IPS-NIHi7 (cell line): ENCODE data around the gene MAD1L1.
"Not testable (repeated sequence)": the region's sequence is repeated elsewhere in the genome, so short reads cannot be mapped to it uniquely, and the experiment has no call there.

Experiments used
- DNase-seq: peaks from one replicate; pipeline ENCODE4 v3.0.0; 2012; ENCODE audit warnings: mixed read lengths; ENCODE audit errors: extremely low spot score

MAD1L1 gene

GRCh38 chr7:2003931-2004812, 228.6 kb downstream of the MAD1L1 start:
- DNase-seq: no peak

GRCh38 chr7:2003451-2003930, 229.3 kb downstream of the MAD1L1 start:
- DNase-seq: no peak

GRCh38 chr7:2002561-2003450, 229.9 kb downstream of the MAD1L1 start:
- no peak for DNase-seq

GRCh38 chr7:2001601-2002442, 230.9 kb downstream of the MAD1L1 start:
- no peak for DNase-seq

GRCh38 chr7:2000746-2001321, 231.9 kb downstream of the MAD1L1 start:
- no peak for DNase-seq

- DNase-seq: no peak
Observed at GRCh38 chr7:2000153-2000687, 232.5 kb downstream of the MAD1L1 start.

GRCh38 chr7:1999278-1999984, 233.3 kb downstream of the MAD1L1 start:
- no peak for DNase-seq

- DNase-seq: no peak
Observed at GRCh38 chr7:1998146-1998545, 234.6 kb downstream of the MAD1L1 start.

GRCh38 chr7:1997537-1998076, 235.1 kb downstream of the MAD1L1 start:
- no peak for DNase-seq

- no peak for DNase-seq
Observed at GRCh38 chr7:1996816-1997215, 235.9 kb downstream of the MAD1L1 start.

- not testable (repeated sequence) for DNase-seq
Observed at GRCh38 chr7:1995911-1996420, 236.8 kb downstream of the MAD1L1 start.

- no peak for DNase-seq
Observed at GRCh38 chr7:1995426-1995825, 237.3 kb downstream of the MAD1L1 start.

- DNase-seq: no peak
Observed at GRCh38 chr7:1994931-1995330, 237.8 kb downstream of the MAD1L1 start.

- no peak for DNase-seq
Observed at GRCh38 chr7:1993776-1994740, 238.7 kb downstream of the MAD1L1 start.

GRCh38 chr7:1993031-1993695, 239.6 kb downstream of the MAD1L1 start:
- DNase-seq: no peak

GRCh38 chr7:1992554-1992953, 240.2 kb downstream of the MAD1L1 start:
- DNase-seq: no peak

- DNase-seq: no peak
Observed at GRCh38 chr7:1990001-1990670, 242.6 kb downstream of the MAD1L1 start.
